Thyroid gland (tissue), 4 donors: ENCODE data around the gene C1QC. TPM values are rescaled to one million over a fixed set of nuclear protein-coding genes. Genes with fewer than 3 reads are reported as not detected.

Source experiments
- DNase-seq, 2 donors: peaks; one replicate each; pipeline ENCODE4 v3.0.0-alpha.2; 2019
- H3K27ac ChIP-seq, 3 donors: fragments of 200-600 bp; sonication (generic); 1 replicate in 2 of 3; 2 replicates in 1 of 3; pipeline ENCODE4 v1.5.1; 2016 to 2019; ENCODE audit warnings: mild to moderate bottlenecking in 1 of 3, moderate library complexity in 1 of 3
- H3K27me3 ChIP-seq: fragments of 200-600 bp; sonication (generic); one replicate; pipeline ENCODE4 v1.5.1; 2019
- H3K36me3 ChIP-seq, 2 donors: fragments of 200-600 bp; sonication (generic); one replicate each; pipeline ENCODE4 v1.5.1; 2016 to 2019
- H3K4me1 ChIP-seq, 2 donors: fragments of 200-600 bp; sonication (generic); one replicate each; pipeline ENCODE4 v1.5.1; 2017 to 2019
- H3K4me3 ChIP-seq, 3 donors: fragments of 200-600 bp; sonication (generic); replicated peaks in 1 of 3; 1 replicate in 2 of 3; 2 replicates in 1 of 3; pipeline ENCODE4 v1.5.1; 2016; ENCODE audit warnings: mild to moderate bottlenecking in 1 of 3
- H3K9me3 ChIP-seq: fragments of 200-600 bp; sonication (generic); one replicate; pipeline ENCODE4 v1.5.1; 2017
- POLR2A ChIP-seq, 2 donors: fragments of 450-650 bp; IDR thresholded peaks; one replicate each; pipeline ENCODE4 v1.6.1; 2017; ENCODE audit warnings: antibody characterized with exemption in 2 of 2, mild to moderate bottlenecking in 2 of 2, moderate library complexity in 1 of 2
- WGBS, 2 donors: methylation state at CpG; one replicate each; pipeline ENCODE4 v1.1.5; 2017; 5-methylcytosine and 5-hydroxymethylcytosine counted together
- intact Hi-C: fragments of 100-400 bp; cut with DNase I; formaldehyde crosslinking; loops from one replicate; pipeline ENCODE4 v1.15.1; 2023
- total RNA-seq, 4 donors: library from RNA; depleted of rRNA; stranded (reverse); fragments of >200 nt; gene quantifications; one replicate each; pipeline ENCODE4 v1.2.3, GENCODE V29; 2016
- TF ChIP-seq, protein P1 (sequence below), 6 experiments: fragments of 200-600 bp in 3 of 6; fragments of 450-650 bp in 3 of 6; sonication (generic) in 3 of 6; IDR thresholded peaks; one replicate each; pipeline ENCODE4 v1.5.1; 2016 to 2019; ENCODE audit warnings: antibody characterized with exemption in 6 of 6, mild to moderate bottlenecking in 2 of 6, inconsistent platforms in 1 of 6, moderate library complexity in 1 of 6

The C1QC gene
- total RNA-seq, 4 donors from 2014 or later = 36.0 to 111 (median 69.5) TPM

DNA sequence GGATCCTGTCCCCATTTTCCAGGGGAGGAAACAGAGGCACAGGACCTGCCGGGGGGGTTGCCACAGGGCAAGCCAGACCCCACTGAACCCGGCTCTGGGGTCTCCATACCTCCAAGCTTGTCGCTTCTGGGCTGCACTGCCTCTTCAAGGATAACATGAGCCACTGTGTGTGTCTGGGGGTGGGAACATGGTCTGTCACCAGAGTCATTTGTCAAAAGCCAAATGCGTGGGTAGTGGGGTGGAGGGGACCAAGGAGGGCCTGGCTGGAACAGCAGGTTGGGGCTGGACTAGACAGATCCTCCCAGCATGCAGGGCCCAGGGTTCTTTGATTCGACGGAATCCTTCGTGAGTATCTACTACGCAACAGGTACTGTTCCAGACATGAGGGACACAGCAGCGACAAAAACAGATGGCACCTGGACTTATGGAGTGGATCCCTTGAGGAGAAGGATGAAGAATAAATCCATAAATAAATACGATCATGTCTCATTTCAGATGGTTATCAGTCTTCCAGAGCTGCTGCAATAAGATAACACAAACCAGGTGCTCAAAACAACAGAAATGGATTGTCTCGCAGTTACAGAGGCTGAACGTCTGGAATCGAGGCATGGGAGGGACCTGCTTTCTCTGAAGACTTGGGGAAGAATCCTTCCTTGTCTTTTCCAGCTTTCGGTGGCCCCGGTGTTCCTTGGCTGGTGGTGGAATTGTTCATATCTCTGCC, 38.3 kb downstream of the C1QC start:
- Histone ChIP-seq H3K36me3 (no peaks in the 10 kb centered on the region), H3K4me1 (no peaks in the 10 kb centered on the region), H3K9me3 (no peaks in the 10 kb centered on the region), H3K27me3 (no peaks in the 10 kb centered on the region), H3K27ac (no peak overlapping the region), H3K4me3 (no peak overlapping the region)
- 79 to 84% methylated on average over 15 of the region's 15 CpGs for WGBS, 2 donors
- intact Hi-C loops = no loop called here
- DNase-seq = no peak
- TF ChIP-seq, protein P1, sequence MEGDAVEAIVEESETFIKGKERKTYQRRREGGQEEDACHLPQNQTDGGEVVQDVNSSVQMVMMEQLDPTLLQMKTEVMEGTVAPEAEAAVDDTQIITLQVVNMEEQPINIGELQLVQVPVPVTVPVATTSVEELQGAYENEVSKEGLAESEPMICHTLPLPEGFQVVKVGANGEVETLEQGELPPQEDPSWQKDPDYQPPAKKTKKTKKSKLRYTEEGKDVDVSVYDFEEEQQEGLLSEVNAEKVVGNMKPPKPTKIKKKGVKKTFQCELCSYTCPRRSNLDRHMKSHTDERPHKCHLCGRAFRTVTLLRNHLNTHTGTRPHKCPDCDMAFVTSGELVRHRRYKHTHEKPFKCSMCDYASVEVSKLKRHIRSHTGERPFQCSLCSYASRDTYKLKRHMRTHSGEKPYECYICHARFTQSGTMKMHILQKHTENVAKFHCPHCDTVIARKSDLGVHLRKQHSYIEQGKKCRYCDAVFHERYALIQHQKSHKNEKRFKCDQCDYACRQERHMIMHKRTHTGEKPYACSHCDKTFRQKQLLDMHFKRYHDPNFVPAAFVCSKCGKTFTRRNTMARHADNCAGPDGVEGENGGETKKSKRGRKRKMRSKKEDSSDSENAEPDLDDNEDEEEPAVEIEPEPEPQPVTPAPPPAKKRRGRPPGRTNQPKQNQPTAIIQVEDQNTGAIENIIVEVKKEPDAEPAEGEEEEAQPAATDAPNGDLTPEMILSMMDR (IDR thresholded peaks at IDR 0.05) = no peak
- TF ChIP-seq POLR2A (IDR thresholded peaks at IDR 0.05) = no peak

- H3K4me3 ChIP-seq = no peak overlapping the region
- no peaks in the 10 kb centered on the region for H3K36me3 ChIP-seq
- no peak overlapping the region for H3K27ac ChIP-seq
- intact Hi-C loops = no loop called here
- no peak for DNase-seq
- WGBS, 2 donors = 86 to 94% methylated on average over 1 of the region's 1 CpG
- no peaks in the 10 kb centered on the region for H3K4me1 ChIP-seq
- no peaks in the 10 kb centered on the region for H3K9me3 ChIP-seq
- H3K27me3 ChIP-seq = no peaks in the 10 kb centered on the region
- TF ChIP-seq, protein P1 (IDR thresholded peaks at IDR 0.05) = no peak
- no peak for TF ChIP-seq POLR2A (IDR thresholded peaks at IDR 0.05)
Observed at GRCh38 chr1:22683547-22683946, 40.1 kb downstream of the C1QC start.

GRCh38 chr1:22685591-22686059, 42.2 kb downstream of the C1QC start:
- no peaks in the 10 kb centered on the region for H3K27me3 ChIP-seq
- 65 to 78% methylated on average over 10 of the region's 10 CpGs for WGBS, 2 donors
- no peak for TF ChIP-seq POLR2A (IDR thresholded peaks at IDR 0.05)
- TF ChIP-seq, protein P1 (IDR thresholded peaks at IDR 0.05) = no peak
- intact Hi-C loops = no loop called here
- H3K9me3 ChIP-seq = no peaks in the 10 kb centered on the region
- H3K4me1 ChIP-seq = no peaks in the 10 kb centered on the region
- H3K36me3 ChIP-seq = no peaks in the 10 kb centered on the region
- DNase-seq = no peak
- H3K27ac ChIP-seq = no peak overlapping the region
- no peak overlapping the region for H3K4me3 ChIP-seq

- DNase-seq = no peak
- Histone ChIP-seq H3K4me3 (no peak overlapping the region), H3K27me3 (no peaks in the 10 kb centered on the region), H3K36me3 (no peaks in the 10 kb centered on the region), H3K4me1 (no peaks in the 10 kb centered on the region), H3K9me3 (no peaks in the 10 kb centered on the region), H3K27ac (no peak overlapping the region)
- intact Hi-C loops = no loop called here
- WGBS, 2 donors = 71 to 77% methylated on average over 2 of the region's 2 CpGs
- TF ChIP-seq, protein P1 (IDR thresholded peaks at IDR 0.05) = no peak
- no peak for TF ChIP-seq POLR2A (IDR thresholded peaks at IDR 0.05)
Observed at GRCh38 chr1:22687191-22687590, 43.8 kb downstream of the C1QC start.

GRCh38 chr1:22688466-22688865, 45.0 kb downstream of the C1QC start:
- Histone ChIP-seq H3K36me3 (no peaks in the 10 kb centered on the region), H3K4me3 (no peak overlapping the region), H3K27ac (no peak overlapping the region), H3K9me3 (no peaks in the 10 kb centered on the region), H3K4me1 (no peaks in the 10 kb centered on the region), H3K27me3 (no peaks in the 10 kb centered on the region)
- TF ChIP-seq POLR2A (IDR thresholded peaks at IDR 0.05) = no peak
- TF ChIP-seq, protein P1 (IDR thresholded peaks at IDR 0.05) = no peak
- no peak for DNase-seq
- intact Hi-C loops = no loop called here
